Measurements from ENCODE around the gene SLC5A2. TPM values are rescaled to one million over a fixed set of nuclear protein-coding genes. Genes with fewer than 3 reads are reported as not detected.

SLC5A2 gene
- polyA plus RNA-seq, 2 of the 4 experiments (the other 2 are of a cell fraction): 0.09 to 0.46 TPM

- no peak for FAIRE-seq
- no peak overlapping the region for H3K4me3 ChIP-seq
- WGBS (ENCODE audit: missing lambda C conversion rate): 93% methylated on average over 22 of the region's 26 CpGs
- TF ChIP-seq BCL3 (IDR thresholded peaks at IDR 0.05): no peak
- TF ChIP-seq POLR2A (IDR thresholded peaks at IDR 0.05; ENCODE audit: low read length): no peak
- TF ChIP-seq BHLHE40 (IDR thresholded peaks at IDR 0.05; ENCODE audit: low read depth, low read length): no peak
- TF ChIP-seq ZFP36 (IDR thresholded peaks at IDR 0.05; ENCODE audit: borderline replicate concordance, partially characterized antibody): no peak
- TF ChIP-seq TFCP2L1 (CRISPR knock-in tag; IDR thresholded peaks at IDR 0.05): no peak
- TF ChIP-seq EP300 (IDR thresholded peaks at IDR 0.05): no peak
- TF ChIP-seq KDM5A (IDR thresholded peaks at IDR 0.05): no peak
- TF ChIP-seq HMGXB4 (CRISPR knock-in tag; IDR thresholded peaks at IDR 0.05; ENCODE audit: borderline replicate concordance): no peak
- TF ChIP-seq MAZ (IDR thresholded peaks at IDR 0.05; ENCODE audit: borderline replicate concordance, low read depth, low read length): no peak
- no peak for TF ChIP-seq ZNF302 (CRISPR knock-in tag; IDR thresholded peaks at IDR 0.05)
- no peak for TF ChIP-seq CBX2 (IDR thresholded peaks at IDR 0.05; ENCODE audit: borderline replicate concordance, low read depth)
- no peak for TF ChIP-seq PBX3 (IDR thresholded peaks at IDR 0.05)
- no peak for TF ChIP-seq FOSL2 (IDR thresholded peaks at IDR 0.05)
- TF ChIP-seq FOSL2 (CRISPR knock-in tag; IDR thresholded peaks at IDR 0.05): no peak
- TF ChIP-seq CHD2 (IDR thresholded peaks at IDR 0.05; ENCODE audit: low read length, partially characterized antibody): no peak
- TF ChIP-seq NR3C1 (IDR thresholded peaks at IDR 0.05): no peak
- no peak for TF ChIP-seq RAD21 (conservative IDR thresholded peaks at IDR 0.05 in 1 of 2, IDR thresholded peaks at IDR 0.05 in 1 of 2)
- no peak for TF ChIP-seq JUN (IDR thresholded peaks at IDR 0.05)
- H3K4me1 ChIP-seq: peaks cover 7% of the 10 kb centered on the region
- no peak for DNase-seq (ENCODE audit: low read depth in 1 of 2, low spot score in 1 of 2)
- no peaks in the 10 kb centered on the region for H3K9me3 ChIP-seq
- ChIA-PET POLR2A (no interaction called here), CTCF (interaction anchor here (1.0 kb wide), 1 partner anchor 11 kb away, joined by 3 read pairs; no protein-coding TSS in a partner anchor)
- H3K4me2 ChIP-seq: no peak overlapping the region
- H3K27ac ChIP-seq: no peak overlapping the region
- ATAC-seq: no peak
Measured at GRCh38 chr16:31475946-31476302, 7.0 kb upstream of the SLC5A2 start.

- ATAC-seq (no peak), FAIRE-seq (no peak), DNase-seq (ENCODE audit: low read depth in 1 of 2, low spot score in 1 of 2) (no peak)
- no peak overlapping the region for H3K4me3 ChIP-seq
- no peak overlapping the region for H3K27ac ChIP-seq
- no peaks in the 10 kb centered on the region for H3K9me3 ChIP-seq
- TF ChIP-seq PBX3 (IDR thresholded peaks at IDR 0.05) (no peak), ZSCAN20 (CRISPR knock-in tag; IDR thresholded peaks at IDR 0.05) (no peak), RARB (CRISPR knock-in tag; IDR thresholded peaks at IDR 0.05) (no peak), CEBPB (IDR thresholded peaks at IDR 0.05) (no peak), SMC3 (IDR thresholded peaks at IDR 0.05) (no peak), EHF (CRISPR knock-in tag; IDR thresholded peaks at IDR 0.05) (no peak), PHF8 (IDR thresholded peaks at IDR 0.05; ENCODE audit: borderline replicate concordance, low read depth) (no peak), CBX2 (IDR thresholded peaks at IDR 0.05; ENCODE audit: borderline replicate concordance, low read depth) (no peak), ZFP36 (IDR thresholded peaks at IDR 0.05; ENCODE audit: borderline replicate concordance, partially characterized antibody) (no peak)
- CTCF ChIA-PET: interaction anchor here (1.0 to 1.3 kb wide), 3 partner anchors 9 to 16 kb away, joined by 3 to 6 read pairs (median 4); no protein-coding TSS in a partner anchor
- POLR2A ChIA-PET: no interaction called here
- H3K4me1 ChIP-seq: peaks cover under 1% of the 10 kb centered on the region; the same call in 2 of the 3 replicates
- H3K4me2 ChIP-seq: no peak overlapping the region
- WGBS (ENCODE audit: missing lambda C conversion rate): 97% methylated on average over 40 of the region's 68 CpGs
Measured at GRCh38 chr16:31476303-31477219, 6.4 kb upstream of the SLC5A2 start.
